ENCODE data around the gene S100A4.

S100A4 gene

DNA sequence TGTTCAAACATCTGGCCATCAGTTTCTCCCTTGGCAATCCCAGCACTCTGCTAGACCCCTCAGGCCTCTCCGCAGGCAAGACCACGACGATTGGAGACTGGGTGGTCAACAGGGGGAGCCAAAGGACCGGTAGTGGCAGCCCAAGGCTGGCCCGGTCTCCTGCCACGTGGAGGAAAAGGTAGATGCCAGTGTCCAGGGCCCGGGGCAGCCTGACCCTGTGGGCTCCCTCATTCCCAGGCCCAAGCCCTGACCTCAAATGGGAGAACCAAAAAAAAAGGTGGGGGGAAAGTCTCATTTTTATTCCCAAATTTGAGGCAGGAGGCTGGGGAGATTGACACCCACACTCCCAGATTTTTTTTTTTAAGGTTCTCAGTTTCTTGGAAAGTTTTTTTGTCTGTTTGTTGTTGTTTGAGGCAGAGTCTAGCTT is 34.6 kb downstream of the S100A4 start:
- Mint-ChIP-seq H3K27me3 (ENCODE audit: low read depth) (peaks cover 2% of the 10 kb centered on the region), H3K36me3 (ENCODE audit: low read depth) (no peaks in the 10 kb centered on the region), H3K4me1 (peaks cover 29% of the 10 kb centered on the region), H3K27ac (peak overlapping the region; percentile 19 to 89 (median 82)), H3K9me3 (no peaks in the 10 kb centered on the region), H3K4me3 (no peak overlapping the region)
- TF ChIP-seq CTCF (IDR thresholded peaks at IDR 0.05; ENCODE audit: unreplicated experiment in 3 of 3): peak; percentile 91 to 94 (median 91)

GRCh38 chr1:153509729-153510354 is 35.8 kb downstream of the S100A4 start:
- H3K36me3 Mint-ChIP-seq (ENCODE audit: low read depth): no peaks in the 10 kb centered on the region
- no peaks in the 10 kb centered on the region for H3K9me3 Mint-ChIP-seq
- peaks cover 32% of the 10 kb centered on the region for H3K4me1 Mint-ChIP-seq
- TF ChIP-seq CTCF (IDR thresholded peaks at IDR 0.05; ENCODE audit: unreplicated experiment in 3 of 3): peak; percentile 35 to 52 (median 47)
- no peaks in the 10 kb centered on the region for H3K27me3 Mint-ChIP-seq (ENCODE audit: low read depth)
- H3K4me3 Mint-ChIP-seq: no peak overlapping the region
- H3K27ac Mint-ChIP-seq: peak overlapping the region; percentile 3 to 12 (median 11)

GRCh38 chr1:153509036-153509435 is 36.6 kb downstream of the S100A4 start:
- Mint-ChIP-seq H3K36me3 (ENCODE audit: low read depth) (no peaks in the 10 kb centered on the region), H3K4me1 (peaks cover 32% of the 10 kb centered on the region), H3K4me3 (no peak overlapping the region), H3K9me3 (no peaks in the 10 kb centered on the region), H3K27me3 (ENCODE audit: low read depth) (no peaks in the 10 kb centered on the region), H3K27ac (peak overlapping the region in 1 of 3 experiments; percentile 11)
- no peak for TF ChIP-seq CTCF (IDR thresholded peaks at IDR 0.05; ENCODE audit: unreplicated experiment in 3 of 3)

GRCh38 chr1:153507926-153508583 is 37.6 kb downstream of the S100A4 start:
- Mint-ChIP-seq H3K27me3 (ENCODE audit: low read depth) (no peaks in the 10 kb centered on the region), H3K9me3 (no peaks in the 10 kb centered on the region), H3K4me3 (no peak overlapping the region), H3K27ac (peak overlapping the region; percentile 81 to 96 (median 90)), H3K4me1 (peaks cover 32% of the 10 kb centered on the region), H3K36me3 (ENCODE audit: low read depth) (no peaks in the 10 kb centered on the region)
- TF ChIP-seq CTCF (IDR thresholded peaks at IDR 0.05; ENCODE audit: unreplicated experiment in 3 of 3): no peak

GRCh38 chr1:153506831-153507413 is 38.7 kb downstream of the S100A4 start:
- peaks cover 36% of the 10 kb centered on the region for H3K4me1 Mint-ChIP-seq
- no peaks in the 10 kb centered on the region for H3K36me3 Mint-ChIP-seq (ENCODE audit: low read depth)
- no peak for TF ChIP-seq CTCF (IDR thresholded peaks at IDR 0.05; ENCODE audit: unreplicated experiment in 3 of 3)
- H3K27me3 Mint-ChIP-seq (ENCODE audit: low read depth): no peaks in the 10 kb centered on the region
- H3K9me3 Mint-ChIP-seq: no peaks in the 10 kb centered on the region
- H3K27ac Mint-ChIP-seq: peak overlapping the region; percentile 81 to 96 (median 90)
- peak overlapping the region in 1 of 3 experiments; percentile 6 for H3K4me3 Mint-ChIP-seq

Measured in nephron (organoid).